Measurements from ENCODE around the gene NTHL1.
A peak's percentile ranks its signal among the peaks of the same experiment; 100 is the strongest.
"Not testable (repeated sequence)": the region's sequence is repeated elsewhere in the genome, so short reads cannot be mapped to it uniquely, and the experiment has no call there.

The NTHL1 gene

GRCh38 chr16:2015117-2015946 is 32.3 kb downstream of the NTHL1 start:
- peak; percentile 94 for DNase-seq (ENCODE audit: low read depth)
- TF ChIP-seq CTCF (IDR thresholded peaks at IDR 0.05; ENCODE audit: insufficient read depth, low read depth, low read length, missing control alignments) = no peak
- H3K4me3 ChIP-seq (ENCODE audit: low read length) = no peak overlapping the region

- no peak for TF ChIP-seq CTCF (IDR thresholded peaks at IDR 0.05; ENCODE audit: insufficient read depth, low read depth, low read length, missing control alignments)
- no peak overlapping the region for H3K4me3 ChIP-seq (ENCODE audit: low read length)
- DNase-seq (ENCODE audit: low read depth) = no peak
These were observed 34.1 kb downstream of the NTHL1 start for GRCh38 chr16:2013527-2013926.

GRCh38 chr16:2011726-2012125 is 35.9 kb downstream of the NTHL1 start:
- H3K4me3 ChIP-seq (ENCODE audit: low read length); DNase-seq (ENCODE audit: low read depth): not testable (repeated sequence)

GRCh38 chr16:2009791-2010510 is 37.7 kb downstream of the NTHL1 start, which contains the start of gene ZNF598:
ZNF598 (minus strand) TSS chr16:2009821.
- no peak for TF ChIP-seq CTCF (IDR thresholded peaks at IDR 0.05; ENCODE audit: insufficient read depth, low read depth, low read length, missing control alignments)
- peak within 1 kb of the TSS; percentile 85 for H3K4me3 ChIP-seq (ENCODE audit: low read length)
- peak; percentile 89 for DNase-seq (ENCODE audit: low read depth)

GRCh38 chr16:2009164-2009711 is 38.4 kb downstream of the NTHL1 start:
- DNase-seq (ENCODE audit: low read depth) = no peak
- TF ChIP-seq CTCF (IDR thresholded peaks at IDR 0.05; ENCODE audit: insufficient read depth, low read depth, low read length, missing control alignments) = no peak
- peak overlapping the region; percentile 85 for H3K4me3 ChIP-seq (ENCODE audit: low read length)

- peak; percentile 59 for DNase-seq (ENCODE audit: low read depth)
- H3K4me3 ChIP-seq (ENCODE audit: low read length) = peak overlapping the region; percentile 85
- TF ChIP-seq CTCF (IDR thresholded peaks at IDR 0.05; ENCODE audit: insufficient read depth, low read depth, low read length, missing control alignments) = no peak
These were observed 38.9 kb downstream of the NTHL1 start for GRCh38 chr16:2008631-2009163.

- peak overlapping the region; percentile 85 for H3K4me3 ChIP-seq (ENCODE audit: low read length)
- DNase-seq (ENCODE audit: low read depth) = peak; percentile 96
- TF ChIP-seq CTCF (IDR thresholded peaks at IDR 0.05; ENCODE audit: insufficient read depth, low read depth, low read length, missing control alignments) = no peak
These were observed 39.6 kb downstream of the NTHL1 start for GRCh38 chr16:2008009-2008526.

Data from epithelial cell of esophagus (primary cell).